ENCODE data around the gene AHRR.
"Not testable (repeated sequence)": the region's sequence is repeated elsewhere in the genome, so short reads cannot be mapped to it uniquely, and the experiment has no call there.

AHRR gene

GRCh38 chr5:380701-381309 is 59.3 kb downstream of the AHRR start:
- DNase-seq, result no peak

GRCh38 chr5:383066-383465 is 61.6 kb downstream of the AHRR start:
- DNase-seq, result no peak

DNA sequence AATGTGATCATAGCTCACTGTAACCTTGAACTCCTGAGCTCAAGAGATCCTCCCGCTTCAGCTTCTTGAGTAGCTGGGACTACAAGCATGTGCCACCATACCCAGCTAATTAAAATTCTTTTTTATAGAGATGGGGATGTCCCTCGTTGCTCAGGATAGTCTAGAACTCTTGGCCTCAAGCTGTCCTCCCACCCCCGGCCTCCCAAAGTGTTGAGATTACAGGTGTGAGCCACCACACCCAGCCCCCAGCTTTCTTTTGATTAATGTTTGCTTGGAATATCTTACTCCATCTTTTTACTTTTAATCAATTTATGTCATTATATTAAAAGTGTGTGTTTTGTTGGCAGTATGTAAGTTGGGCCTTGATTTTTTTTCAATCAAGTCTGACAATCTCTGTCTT is 62.1 kb downstream of the AHRR start:
- DNase-seq, result no peak

- DNase-seq, result not testable (repeated sequence)
Measured at GRCh38 chr5:384576-384975, 63.1 kb downstream of the AHRR start.

GRCh38 chr5:385321-385720 is 63.8 kb downstream of the AHRR start:
- no peak for DNase-seq

DNA sequence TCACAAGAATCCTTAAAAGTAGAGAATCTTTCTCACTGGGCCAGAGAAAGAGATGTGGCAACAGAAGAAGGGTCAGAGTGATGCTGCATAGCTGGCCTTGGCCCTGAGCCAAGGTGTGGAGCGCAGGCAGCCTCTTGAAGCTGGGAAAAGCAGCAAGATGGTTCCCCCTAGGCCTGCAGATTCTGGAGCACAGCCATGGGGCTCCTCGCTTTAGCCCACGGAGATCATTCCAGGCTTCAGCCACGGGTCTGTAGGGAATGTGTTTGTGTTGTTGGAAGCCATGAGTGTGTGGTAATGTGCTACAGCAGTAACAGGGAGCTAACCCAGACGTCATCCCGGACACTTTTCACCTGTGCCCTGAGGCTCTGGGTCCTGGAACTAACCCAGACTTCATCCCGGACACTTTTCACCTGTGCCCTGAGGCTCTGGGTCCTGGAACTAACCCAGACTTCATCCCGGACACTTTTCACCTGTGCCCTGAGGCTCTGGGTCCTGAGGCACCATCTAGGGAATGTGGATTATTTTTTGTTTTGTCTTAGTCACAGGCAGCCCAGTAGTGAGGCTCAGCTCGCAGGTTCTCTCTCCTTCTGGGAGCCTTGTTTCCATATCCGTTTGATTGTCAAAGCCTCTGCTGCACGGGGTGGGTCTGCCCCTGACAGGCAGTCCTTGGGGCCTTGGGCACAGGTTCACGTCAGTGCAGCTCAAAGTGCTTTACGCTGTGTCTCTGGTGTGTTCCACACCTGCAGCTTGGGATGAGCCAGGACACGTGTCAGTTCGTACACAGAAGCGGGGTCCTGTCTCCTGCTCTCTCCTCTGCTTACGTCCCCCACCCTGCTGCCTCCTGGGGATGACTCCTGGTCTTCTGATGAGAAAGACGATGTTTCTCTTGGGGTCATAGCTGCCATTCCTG is 65.2 kb downstream of the AHRR start:
- no peak for DNase-seq

DNA sequence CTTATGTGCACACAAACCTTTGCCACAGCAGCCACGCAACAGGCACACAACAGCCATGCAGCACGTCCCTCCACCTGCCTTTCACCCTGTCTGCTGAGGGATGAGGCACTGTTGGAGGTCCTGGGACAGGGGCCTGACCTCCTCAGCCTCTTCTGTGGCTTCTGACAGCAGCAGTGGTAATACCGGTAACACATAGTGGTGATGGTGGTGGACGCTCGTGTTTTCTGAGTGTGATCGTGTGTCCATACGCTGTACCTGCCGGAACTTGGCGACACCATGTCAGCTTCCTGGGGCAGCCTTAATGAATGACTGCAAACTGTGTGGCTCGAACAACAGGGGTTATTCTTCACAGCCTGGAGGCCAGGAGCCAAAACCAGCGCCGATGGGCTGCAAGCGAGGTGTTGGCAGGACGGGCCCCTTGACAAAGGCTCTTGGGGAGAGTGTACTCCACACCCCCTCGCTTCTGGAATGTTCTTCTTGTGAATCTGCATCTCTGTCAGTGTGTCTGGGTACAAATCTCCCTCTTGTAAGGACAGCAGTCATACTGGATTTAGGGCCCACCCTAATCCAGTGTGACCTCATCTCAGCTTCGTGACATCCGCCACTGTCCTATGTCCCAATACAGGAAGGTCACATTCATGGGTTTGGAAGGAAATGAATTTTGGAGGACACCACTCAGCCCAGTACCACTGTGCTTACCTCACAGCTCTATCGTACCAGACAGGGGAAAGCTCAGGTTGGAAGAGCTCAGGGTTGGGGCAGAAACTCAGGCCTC is 66.2 kb downstream of the AHRR start:
- no peak for DNase-seq

DNA sequence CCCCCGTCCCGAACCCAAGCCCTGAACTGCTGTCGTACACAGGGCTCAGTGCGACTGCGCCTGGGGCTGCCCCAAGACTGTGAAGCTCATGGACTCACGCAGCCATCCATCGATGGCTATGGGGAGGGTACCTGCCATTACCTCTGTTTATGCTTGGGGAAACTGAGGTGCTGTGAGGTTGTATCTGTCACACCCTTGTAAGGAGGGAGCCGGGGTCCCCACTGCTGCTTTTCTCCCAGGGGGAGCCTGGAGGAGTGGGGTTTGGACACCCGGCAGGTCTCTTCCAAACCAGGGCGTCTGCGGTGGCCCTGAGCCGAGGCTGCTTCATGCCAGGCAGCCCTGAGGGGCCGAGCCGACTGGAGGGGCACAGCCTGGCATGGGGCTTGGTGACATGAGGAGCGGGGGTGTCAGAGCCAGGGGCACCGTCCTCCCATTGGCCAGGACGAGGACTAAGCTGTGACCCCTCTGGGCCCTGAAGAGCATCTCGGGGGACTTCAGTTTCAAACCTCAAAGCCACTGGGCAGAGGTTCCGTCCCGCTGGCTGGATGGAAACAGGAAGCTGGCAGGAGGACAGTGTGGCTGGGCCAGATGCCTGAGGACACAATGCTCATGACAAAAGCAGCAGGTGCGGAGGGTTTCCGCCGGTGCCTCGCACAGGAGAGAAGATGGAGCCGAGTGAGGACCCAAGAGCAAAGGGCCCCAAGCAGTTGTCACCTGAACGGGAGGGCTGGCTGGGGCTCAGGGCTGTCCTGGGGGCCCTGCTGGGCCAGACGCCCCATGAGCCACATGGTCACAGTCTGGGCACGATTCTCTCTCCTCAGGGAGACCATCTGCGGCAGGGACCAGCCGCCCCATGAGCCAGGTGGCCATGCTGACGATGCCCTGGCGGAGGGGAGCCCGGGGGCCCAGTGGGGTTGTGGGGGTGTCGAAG is 67.0 kb downstream of the AHRR start:
- no peak for DNase-seq

DNA sequence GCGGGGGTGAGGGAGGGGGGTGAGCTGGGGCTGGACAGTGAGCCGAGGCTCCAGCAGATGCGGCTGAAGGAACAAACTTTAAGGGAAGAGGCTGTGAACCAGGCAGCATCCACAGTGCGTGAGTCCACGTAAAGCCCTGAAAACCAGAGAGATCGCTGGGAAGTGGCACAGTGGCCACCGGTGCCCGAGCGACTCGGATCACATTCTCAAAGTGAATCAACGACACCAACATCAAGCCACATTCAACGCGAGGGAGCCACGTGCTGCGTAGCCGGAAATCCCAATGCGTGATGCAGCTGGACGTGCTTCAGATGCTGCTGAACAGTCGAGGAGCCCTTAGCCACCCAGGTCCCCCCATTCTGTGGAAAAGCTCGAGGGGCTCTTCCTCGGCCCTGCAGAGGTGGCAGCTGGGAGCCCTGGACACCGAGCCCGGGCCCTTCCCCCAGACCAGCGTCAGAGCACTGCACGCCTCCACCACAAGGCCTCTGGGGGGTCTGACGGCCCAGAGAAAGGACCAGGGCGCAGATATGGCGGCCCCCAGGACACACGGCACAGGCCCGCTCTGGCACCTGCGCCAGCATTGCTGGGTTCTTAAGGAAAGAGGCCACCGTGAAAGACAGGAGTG is 67.8 kb downstream of the AHRR start:
- no peak for DNase-seq

DNA sequence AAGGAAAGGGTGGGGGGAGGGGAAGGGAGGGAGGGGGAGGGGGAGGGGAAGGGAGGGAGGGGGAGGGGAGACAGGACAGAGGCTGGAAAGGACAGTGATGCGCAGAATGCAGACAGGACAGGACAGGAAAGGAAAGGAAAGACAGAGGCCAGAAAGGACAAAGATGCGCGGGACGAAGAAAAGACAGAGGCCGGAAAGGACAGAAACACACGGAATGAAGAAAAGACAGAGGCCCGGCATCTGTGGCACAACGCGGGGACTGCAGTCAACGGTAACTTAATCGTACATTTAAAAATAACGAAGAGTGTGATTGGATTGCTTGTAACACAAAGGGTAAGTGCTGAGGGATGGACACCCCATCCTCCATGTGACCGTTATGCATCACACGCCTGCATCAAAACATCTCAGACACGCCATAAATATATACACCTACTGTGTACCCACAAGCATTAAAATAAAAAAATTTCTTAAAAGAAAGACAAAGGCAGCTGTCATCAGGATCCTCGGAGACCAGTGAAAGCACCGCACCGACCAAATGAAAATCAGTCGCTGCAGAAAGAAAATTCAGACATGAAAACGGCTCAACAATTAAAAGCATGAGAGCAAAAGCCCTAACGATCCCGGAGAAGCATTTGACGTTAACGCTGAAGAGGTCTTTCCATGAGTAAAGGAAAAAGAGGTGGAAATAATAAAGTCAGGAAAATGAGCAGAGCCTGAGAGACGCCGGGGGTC is 68.5 kb downstream of the AHRR start:
- no peak for DNase-seq

GRCh38 chr5:390623-391491 is 69.3 kb downstream of the AHRR start:
- DNase-seq, result no peak

GRCh38 chr5:392431-392988 is 71.0 kb downstream of the AHRR start:
- no peak for DNase-seq

DNA sequence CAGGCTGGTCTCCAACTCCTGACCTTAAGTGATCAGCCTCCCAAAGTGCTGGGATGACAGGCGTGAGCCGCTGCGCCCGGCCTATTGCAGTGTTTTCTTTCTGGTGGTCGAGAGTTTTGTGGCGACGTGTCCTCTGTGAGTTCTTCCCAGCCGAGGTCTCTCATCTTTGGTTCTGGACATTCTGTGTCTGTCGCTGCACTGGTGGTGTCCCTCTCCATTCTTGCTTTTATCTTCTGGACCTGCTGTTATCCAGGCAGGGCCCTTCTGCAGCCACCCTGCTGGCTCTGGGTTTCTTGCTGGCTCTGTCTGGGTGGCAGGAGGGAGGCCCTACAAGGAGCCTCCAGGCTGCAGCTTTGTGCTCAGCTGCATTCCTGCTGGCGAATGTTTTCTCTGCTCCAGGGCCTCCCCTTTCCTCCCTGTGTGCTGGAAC is 72.3 kb downstream of the AHRR start:
- DNase-seq, result no peak

DNA sequence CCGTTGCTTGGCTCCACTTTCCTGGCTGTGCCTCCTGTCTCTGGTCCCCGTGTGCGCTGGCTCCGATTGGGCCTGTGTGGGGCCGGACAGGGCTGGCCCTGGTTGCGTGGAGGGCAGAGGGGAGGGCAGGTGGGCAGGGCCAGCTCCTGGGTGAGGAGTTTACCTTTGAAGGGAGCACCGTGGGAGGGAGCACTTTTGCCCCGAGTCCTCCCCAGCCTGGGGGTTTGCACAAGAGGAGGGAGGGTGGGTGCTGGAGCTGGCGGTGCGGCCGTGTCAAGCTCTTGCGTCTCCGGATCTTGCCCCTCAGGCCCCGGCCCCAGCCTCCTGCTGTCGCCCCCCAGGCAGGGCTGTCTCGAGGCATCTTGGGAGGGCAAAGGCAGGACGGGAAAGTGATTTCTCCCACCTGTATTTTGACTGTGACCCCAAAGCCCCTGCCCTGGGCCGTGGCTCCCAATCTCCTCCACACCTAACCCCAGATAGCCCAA is 73.2 kb downstream of the AHRR start:
- DNase-seq, result no peak

- no peak for DNase-seq
Measured at GRCh38 chr5:395156-395920, 73.8 kb downstream of the AHRR start.

DNA sequence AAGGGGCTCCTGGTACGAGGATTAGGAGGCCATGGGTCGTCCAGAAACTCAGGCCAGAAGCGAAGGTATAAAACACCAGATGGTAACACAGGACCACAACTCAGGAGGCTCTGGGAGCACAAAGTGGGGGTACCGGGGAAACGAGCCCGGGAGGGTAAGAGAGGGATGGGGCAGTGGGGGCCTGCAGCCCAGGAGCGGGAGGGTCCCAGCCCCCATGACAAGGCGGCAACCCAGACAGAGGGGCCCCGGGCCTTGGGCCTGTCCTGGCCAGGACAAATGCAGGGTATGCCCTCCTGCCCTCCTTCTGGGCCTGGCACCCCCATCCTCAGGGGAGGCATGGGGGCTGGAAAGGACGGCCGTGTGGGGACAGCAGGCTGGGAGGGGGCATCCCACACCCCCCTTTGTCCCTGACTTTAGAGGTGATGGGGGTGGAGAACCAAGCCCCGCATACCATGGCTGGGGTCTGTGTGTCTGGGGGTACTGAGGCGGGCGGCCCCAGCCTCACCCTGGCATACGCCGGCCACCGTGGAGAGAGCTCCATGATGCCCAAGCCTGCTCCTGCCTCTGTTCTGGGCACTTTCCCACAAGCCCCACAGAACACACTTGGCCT is 74.5 kb downstream of the AHRR start:
- DNase-seq, result no peak

- no peak for DNase-seq
Measured at GRCh38 chr5:396531-396961, 75.0 kb downstream of the AHRR start.

DNA sequence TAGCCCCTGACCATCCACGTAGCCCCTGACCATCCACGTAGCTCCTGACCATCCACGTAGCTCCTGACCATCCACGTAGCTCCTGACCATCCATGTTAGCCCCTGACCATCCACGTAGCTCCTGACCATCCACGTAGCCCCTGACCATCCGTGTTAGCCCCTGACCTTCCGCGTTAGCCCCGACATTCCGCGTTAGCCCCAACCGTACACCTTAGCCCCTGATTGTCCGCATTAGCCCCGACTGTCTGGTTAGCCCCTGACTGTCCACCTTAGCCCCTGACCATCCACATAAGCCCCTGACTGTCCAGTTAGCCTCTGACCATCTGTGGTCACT is 76.6 kb downstream of the AHRR start:
- not testable (repeated sequence) for DNase-seq

Measured in NCI-H187 (cell line).